Testis (tissue), 3 donors: ENCODE results near the gene HMCN1. TPM values are rescaled to one million over a fixed set of nuclear protein-coding genes. Genes with fewer than 3 reads are reported as not detected.

Experiments
- DNase-seq: peaks from one replicate; pipeline ENCODE4 v3.0.0-alpha.2; 2019
- H3K27ac ChIP-seq, 2 donors: fragments of 200-600 bp; sonication (generic); one replicate each; pipeline ENCODE4 v1.5.1; 2019
- H3K27me3 ChIP-seq: fragments of 200-600 bp; sonication (generic); one replicate; pipeline ENCODE4 v1.5.1; 2019
- H3K36me3 ChIP-seq: fragments of 200-600 bp; sonication (generic); one replicate; pipeline ENCODE4 v1.5.1; 2017; ENCODE audit warnings: low read depth; ENCODE audit errors: missing control alignments
- H3K4me1 ChIP-seq: fragments of 200-600 bp; sonication (generic); one replicate; pipeline ENCODE4 v1.5.1; 2019
- H3K4me3 ChIP-seq, 2 donors: fragments of 200-600 bp; sonication (generic); one replicate each; pipeline ENCODE4 v1.5.1; 2017 to 2019
- H3K9me3 ChIP-seq: fragments of 200-600 bp; sonication (generic); one replicate; pipeline ENCODE4 v1.5.1; 2017
- CTCF ChIP-seq, 3 experiments: fragments of 450-650 bp in 2 of 3; fragments of 200-600 bp in 1 of 3; sonication (generic) in 1 of 3; IDR thresholded peaks; one replicate each; pipeline ENCODE4 v1.5.1; 2016 to 2019; ENCODE audit warnings: antibody characterized with exemption in 3 of 3, mild to moderate bottlenecking in 2 of 3, moderate library complexity in 1 of 3
- POLR2A ChIP-seq: fragments of 450-650 bp; IDR thresholded peaks from one replicate; pipeline ENCODE4 v1.6.1; 2017; ENCODE audit warnings: antibody characterized with exemption, mild to moderate bottlenecking, moderate library complexity
- WGBS, 2 donors: methylation state at CpG; one replicate each; pipeline ENCODE4 v1.1.5; 2018; 5-methylcytosine and 5-hydroxymethylcytosine counted together
- intact Hi-C: fragments of 100-400 bp; cut with DNase I; formaldehyde crosslinking; loops from one replicate; pipeline ENCODE4 v1.15.1; 2023; ENCODE audit warnings: low total_unique reads
- polyA plus RNA-seq: library from polyadenylated mRNA; stranded (reverse); fragments of 350-450 nt; fragmentation: Illumina TruSeq; extraction: RNeasy Lipid Tissue Mini Kit (QIAGEN cat#74804); gene quantifications from one replicate; pipeline ENCODE4 v1.2.3, GENCODE V29; 2014; ENCODE audit warnings: low read depth, low replicate concordance; ENCODE audit not compliant: insufficient read depth
- total RNA-seq, 2 donors: library from RNA; depleted of rRNA; stranded (reverse); fragments of >200 nt; gene quantifications; one replicate each; pipeline ENCODE4 v1.2.3, GENCODE V29; 2016

HMCN1 gene
- total and polyA plus RNA-seq, 3 donors from 2014 or later = 5.2 to 6.2 (median 5.7) TPM

GRCh38 chr1:186002406-186002805, 268.2 kb downstream of the HMCN1 start:
- no peak overlapping the region for H3K4me3 ChIP-seq
- H3K9me3 ChIP-seq = no peaks in the 10 kb centered on the region
- WGBS, 2 donors = 88 to 100% methylated on average over 2 of the region's 2 CpGs
- H3K36me3 ChIP-seq = no peaks in the 10 kb centered on the region
- H3K27ac ChIP-seq = no peak overlapping the region
- H3K4me1 ChIP-seq = no peaks in the 10 kb centered on the region
- intact Hi-C loops = no loop called here
- DNase-seq = no peak
- H3K27me3 ChIP-seq = no peaks in the 10 kb centered on the region
- no peak for TF ChIP-seq CTCF (IDR thresholded peaks at IDR 0.05)
- TF ChIP-seq POLR2A = no peak

GRCh38 chr1:186009039-186009737, 275.0 kb downstream of the HMCN1 start:
- Histone ChIP-seq H3K27ac (no peak overlapping the region), H3K9me3 (no peaks in the 10 kb centered on the region), H3K27me3 (no peaks in the 10 kb centered on the region), H3K4me3 (no peak overlapping the region), H3K4me1 (no peaks in the 10 kb centered on the region), H3K36me3 (no peaks in the 10 kb centered on the region)
- 78 to 91% methylated on average over 1 of the region's 1 CpG for WGBS, 2 donors
- no peak for DNase-seq
- intact Hi-C loops = no loop called here
- no peak for TF ChIP-seq CTCF (IDR thresholded peaks at IDR 0.05)
- TF ChIP-seq POLR2A = no peak

- Histone ChIP-seq H3K27ac (no peak overlapping the region), H3K27me3 (no peaks in the 10 kb centered on the region), H3K9me3 (no peaks in the 10 kb centered on the region), H3K36me3 (no peaks in the 10 kb centered on the region), H3K4me1 (no peaks in the 10 kb centered on the region), H3K4me3 (no peak overlapping the region)
- no peak for DNase-seq
- intact Hi-C loops = no loop called here
- TF ChIP-seq POLR2A (no peak), CTCF (IDR thresholded peaks at IDR 0.05) (no peak)
These were observed 280.3 kb downstream of the HMCN1 start for GRCh38 chr1:186014370-186015037.

GRCh38 chr1:186016856-186017255, 282.7 kb downstream of the HMCN1 start:
- no peaks in the 10 kb centered on the region for H3K9me3 ChIP-seq

More at GRCh38 chr1:186016856-186017255, 282.7 kb downstream of the HMCN1 start:
- Histone ChIP-seq H3K36me3 (no peaks in the 10 kb centered on the region), H3K4me3 (no peak overlapping the region), H3K27ac (no peak overlapping the region), H3K27me3 (no peaks in the 10 kb centered on the region), H3K4me1 (no peaks in the 10 kb centered on the region)
- intact Hi-C loops = no loop called here
- TF ChIP-seq CTCF (IDR thresholded peaks at IDR 0.05) = no peak
- no peak for DNase-seq
